ENCODE results near the gene VPREB3. TPM values are rescaled to one million over a fixed set of nuclear protein-coding genes. Genes with fewer than 3 reads are reported as not detected.

Gene VPREB3
- total and polyA plus RNA-seq, 8 donors, result 1.1 to 8.7 (median 7.8) TPM; not detected in 5

DNA sequence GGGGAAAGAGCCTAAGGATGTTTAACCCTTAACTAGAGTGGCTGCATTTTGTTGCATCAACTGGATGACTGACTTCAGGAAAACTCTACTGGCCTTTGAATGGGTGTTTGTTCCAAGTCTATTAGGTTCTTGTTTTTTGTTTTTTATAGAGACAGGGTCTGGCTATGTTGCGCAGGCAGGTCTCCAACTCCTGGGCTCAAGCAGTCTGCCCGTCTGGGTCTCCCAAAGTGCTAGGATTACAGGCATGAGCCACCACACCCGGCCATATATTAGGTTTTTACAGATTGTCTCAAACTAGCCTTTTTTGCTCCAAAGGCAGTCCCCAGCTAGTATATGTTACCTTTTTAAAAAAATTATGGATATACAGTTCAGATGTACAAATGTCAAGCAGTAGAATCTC lies 33.7 kb upstream of the VPREB3 start:
- H3K36me3 ChIP-seq, result peaks cover 15 to 17% (median 16%) of the 10 kb centered on the region in 4 donors
- DNase-seq, result peak in 1 of 2 donors; percentile 2
- peak overlapping the region; percentile 61 to 96 (median 86) for H3K4me3 ChIP-seq
- 39 to 57% (median 44%) methylated on average over 3 of the region's 3 CpGs for WGBS, 5 donors
- intact Hi-C loops (cut with DNase I; ENCODE audit: low total_unique reads), result no loop called here
- H3K27me3 ChIP-seq, result no peaks in the 10 kb centered on the region
- no peak for TF ChIP-seq POLR2A (IDR thresholded peaks at IDR 0.05)
- TF ChIP-seq CTCF (IDR thresholded peaks at IDR 0.05), result no peak
- TF ChIP-seq EP300 (IDR thresholded peaks at IDR 0.05), result no peak
- no peak for TF ChIP-seq POLR2AphosphoS5 (IDR thresholded peaks at IDR 0.05)
- peaks cover 32 to 73% (median 65%) of the 10 kb centered on the region in 4 donors for H3K4me1 ChIP-seq
- H3K27ac ChIP-seq, result peak overlapping the region in 4 of 5 donors; percentile 99 to 100 (median 100)
- no peaks in the 10 kb centered on the region for H3K9me3 ChIP-seq

DNA sequence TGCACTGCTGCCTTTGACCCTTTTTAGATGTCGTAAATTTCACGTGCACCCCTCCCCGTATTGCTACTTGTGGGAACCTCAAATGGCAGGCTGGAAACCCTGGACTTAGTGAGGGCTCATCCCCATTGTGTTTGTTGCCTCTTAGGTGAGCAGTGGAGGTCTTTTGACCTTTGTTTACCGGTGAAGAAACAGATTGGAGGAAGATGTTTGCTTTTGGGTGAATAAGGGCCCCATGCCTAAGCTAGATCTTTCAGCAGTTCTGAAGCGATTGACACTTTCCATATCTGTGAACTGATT lies 33.3 kb upstream of the VPREB3 start:
- WGBS, 5 donors, result 0 to 2% (median 1%) methylated on average over 5 of the region's 5 CpGs
- no peak for DNase-seq
- peaks cover 32 to 73% (median 65%) of the 10 kb centered on the region in 4 donors for H3K4me1 ChIP-seq
- no peaks in the 10 kb centered on the region for H3K27me3 ChIP-seq
- no peaks in the 10 kb centered on the region for H3K9me3 ChIP-seq
- TF ChIP-seq EP300 (IDR thresholded peaks at IDR 0.05), result no peak
- no peak for TF ChIP-seq POLR2AphosphoS5 (IDR thresholded peaks at IDR 0.05)
- no peak for TF ChIP-seq CTCF (IDR thresholded peaks at IDR 0.05)
- TF ChIP-seq POLR2A (IDR thresholded peaks at IDR 0.05), result no peak
- intact Hi-C loops (cut with DNase I; ENCODE audit: low total_unique reads), result no loop called here
- peaks cover 12 to 14% (median 13%) of the 10 kb centered on the region in 4 donors for H3K36me3 ChIP-seq
- H3K27ac ChIP-seq, result peak overlapping the region; percentile 98 to 100 (median 100)
- peak overlapping the region; percentile 61 to 96 (median 86) for H3K4me3 ChIP-seq

DNA sequence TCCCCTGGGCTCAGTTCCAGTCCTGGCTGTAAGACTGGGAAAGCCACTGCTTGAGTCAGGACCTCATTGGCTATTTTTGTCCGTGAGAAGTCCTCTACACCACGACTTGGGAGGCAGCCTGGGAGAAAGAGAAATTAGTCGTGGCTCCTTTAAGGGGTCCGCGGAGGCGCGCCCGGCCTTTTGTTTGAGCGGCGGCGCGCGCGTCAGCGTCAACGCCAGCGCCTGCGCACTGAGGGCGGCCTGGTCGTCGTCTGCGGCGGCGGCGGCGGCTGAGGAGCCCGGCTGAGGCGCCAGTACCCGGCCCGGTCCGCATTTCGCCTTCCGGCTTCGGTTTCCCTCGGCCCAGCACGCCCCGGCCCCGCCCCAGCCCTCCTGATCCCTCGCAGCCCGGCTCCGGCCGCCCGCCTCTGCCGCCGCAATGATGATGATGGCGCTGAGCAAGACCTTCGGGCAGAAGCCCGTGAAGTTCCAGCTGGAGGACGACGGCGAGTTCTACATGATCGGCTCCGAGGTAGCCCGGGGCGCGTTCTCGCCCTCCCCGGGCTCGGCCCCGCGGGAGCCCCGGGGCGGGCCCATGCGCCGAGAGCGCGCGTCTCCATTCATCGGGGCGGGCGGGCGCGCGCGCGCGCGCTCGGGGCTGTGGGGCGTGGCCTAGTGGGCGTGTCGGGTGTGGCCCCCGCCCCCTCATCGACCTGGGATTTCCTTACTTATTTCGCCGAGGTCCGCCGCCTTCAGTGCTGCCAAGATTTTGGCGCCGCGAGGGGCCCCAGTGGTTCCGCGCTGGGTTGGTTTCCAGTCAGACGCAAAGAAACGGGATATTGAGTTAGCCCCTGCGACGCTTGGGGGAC lies 32.8 kb upstream of the VPREB3 start, which contains the start of gene SMARCB1:
TSS of gene SMARCB1 (plus strand) at position 215 of the 848 bp plus-strand sequence. CDS start at position 419, 204 bp downstream.
- Histone ChIP-seq H3K9me3 (no peaks in the 10 kb centered on the region), H3K4me1 (peaks cover 32 to 69% (median 63%) of the 10 kb centered on the region in 4 donors), H3K36me3 (peaks cover 6 to 8% (median 7%) of the 10 kb centered on the region in 4 donors), H3K4me3 (peak within 1 kb of the TSS; percentile 61 to 96 (median 86)), H3K27me3 (no peaks in the 10 kb centered on the region), H3K27ac (peak within 1 kb of the TSS; percentile 98 to 100 (median 100))
- WGBS, 5 donors, result 0 to 1% (median 0%) methylated on average over 9 to 97 of the region's 97 CpGs
- peak in 1 of 4 donors; percentile 30 for TF ChIP-seq POLR2A (IDR thresholded peaks at IDR 0.05)
- TF ChIP-seq EP300 (IDR thresholded peaks at IDR 0.05), result no peak
- peak; percentile 40 to 84 (median 75) for TF ChIP-seq POLR2AphosphoS5 (IDR thresholded peaks at IDR 0.05)
- DNase-seq, result peak; percentile 94 to 97
- intact Hi-C loops (cut with DNase I; ENCODE audit: low total_unique reads), result no loop called here

GRCh38 chr22:23786261-23786710 lies 32.1 kb upstream of the VPREB3 start:
- Histone ChIP-seq H3K4me3 (peak overlapping the region; percentile 61 to 96 (median 86)), H3K27ac (peak overlapping the region; percentile 98 to 100 (median 100)), H3K9me3 (no peaks in the 10 kb centered on the region), H3K4me1 (peaks cover 27 to 62% (median 58%) of the 10 kb centered on the region in 4 donors), H3K27me3 (no peaks in the 10 kb centered on the region), H3K36me3 (peaks cover 0 to under 1% (median under 1%) of the 10 kb centered on the region in 4 donors)
- intact Hi-C loops (cut with DNase I; ENCODE audit: low total_unique reads), result no loop called here
- no peak for TF ChIP-seq POLR2AphosphoS5 (IDR thresholded peaks at IDR 0.05)
- no peak for TF ChIP-seq EP300 (IDR thresholded peaks at IDR 0.05)
- no peak for TF ChIP-seq CTCF (IDR thresholded peaks at IDR 0.05)
- TF ChIP-seq POLR2A (IDR thresholded peaks at IDR 0.05), result no peak
- no peak for DNase-seq
- 44 to 67% (median 52%) methylated on average over 5 to 9 of the region's 9 CpGs for WGBS, 5 donors

Measured in stomach (tissue), 9 donors.